Neural progenitor cell (in vitro differentiated cells): ENCODE measurements around the gene PGBD5.

Source experiments
- EZH2 ChIP-seq: fragments of 200-600 bp; sonication (generic); IDR thresholded peaks from 2 replicates; pipeline ENCODE4 v1.6.1; 2017; ENCODE audit warnings: antibody characterized with exemption, mild to moderate bottlenecking, moderate library complexity
- EZH2phosphoT487 ChIP-seq: fragments of 200-600 bp; sonication (generic); IDR thresholded peaks from 2 replicates; pipeline ENCODE4 v1.6.1; 2017; ENCODE audit warnings: antibody characterized with exemption

DNA sequence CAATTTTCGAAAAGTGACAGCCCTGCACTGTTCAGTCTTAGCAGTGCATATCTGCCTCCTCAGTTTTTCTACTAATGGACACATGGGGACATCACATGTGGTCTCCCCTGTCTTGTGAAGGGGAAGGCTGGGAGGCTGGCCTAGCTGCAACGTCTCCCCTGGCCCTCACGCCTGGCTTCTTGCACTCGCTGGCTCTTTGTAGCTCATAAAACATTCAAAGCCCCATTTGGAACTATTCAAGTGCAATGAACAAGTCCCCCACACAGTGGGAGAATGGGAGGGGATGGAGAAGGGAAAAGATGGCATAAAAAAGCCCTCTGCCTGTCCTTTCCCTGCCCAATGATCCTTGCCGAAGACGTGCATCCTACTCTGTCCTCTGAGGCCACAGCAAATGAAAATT, 73.6 kb downstream of the PGBD5 start:
- TF ChIP-seq EZH2, result no peak
- TF ChIP-seq EZH2phosphoT487, result no peak
